Mucosa of stomach (tissue), 1 donor: Measurements from ENCODE around the gene ZRANB2.

ENCODE experiments used
- H3K27me3 ChIP-seq: one replicate; pipeline ENCODE4 v1.7.0; 2013; ENCODE audit warnings: mild to moderate bottlenecking, low read length; ENCODE audit not compliant: control insufficient read depth, insufficient read depth
- H3K36me3 ChIP-seq: one replicate; pipeline ENCODE4 v1.7.0; 2013; ENCODE audit warnings: low read length; ENCODE audit not compliant: control insufficient read depth, insufficient read depth
- H3K4me1 ChIP-seq: one replicate; pipeline ENCODE4 v1.7.0; 2013; ENCODE audit warnings: mild to moderate bottlenecking, low read length; ENCODE audit not compliant: control insufficient read depth, insufficient read depth
- H3K4me3 ChIP-seq: one replicate; pipeline ENCODE4 v1.7.0; 2013; ENCODE audit warnings: low read length
- H3K9ac ChIP-seq: one replicate; pipeline ENCODE4 v1.7.0; 2013; ENCODE audit warnings: mild to moderate bottlenecking, low read length, moderate library complexity
- H3K9me3 ChIP-seq: one replicate; pipeline ENCODE4 v1.7.0; 2013; ENCODE audit warnings: mild to moderate bottlenecking, low read length, moderate library complexity; ENCODE audit not compliant: control insufficient read depth
- donor health status: Pancreatic carcinoma.

ZRANB2 gene

GRCh38 chr1:71080739-71081696 lies at the start of gene ZRANB2:
ZRANB2 (minus strand) TSS chr1:71081035; CDS start chr1:71080995, 40 bp downstream.
- Histone ChIP-seq H3K27me3 (no peaks in the 10 kb centered on the region), H3K4me1 (peaks cover 13% of the 10 kb centered on the region), H3K9ac (peak within 1 kb of the TSS; percentile 97), H3K9me3 (no peaks in the 10 kb centered on the region), H3K36me3 (no peaks in the 10 kb centered on the region), H3K4me3 (peak within 1 kb of the TSS; percentile 97)

GRCh38 chr1:71128060-71128459 lies 47.2 kb upstream of the ZRANB2 start:
- no peaks in the 10 kb centered on the region for H3K36me3 ChIP-seq
- H3K4me3 ChIP-seq, result no peak overlapping the region
- peaks cover 4% of the 10 kb centered on the region for H3K9me3 ChIP-seq
- H3K4me1 ChIP-seq, result no peaks in the 10 kb centered on the region
- no peak overlapping the region for H3K9ac ChIP-seq
- no peaks in the 10 kb centered on the region for H3K27me3 ChIP-seq

GRCh38 chr1:71118086-71118485 lies 37.3 kb upstream of the ZRANB2 start:
- Histone ChIP-seq H3K4me3 (no peak overlapping the region), H3K9ac (no peak overlapping the region), H3K36me3 (no peaks in the 10 kb centered on the region), H3K27me3 (no peaks in the 10 kb centered on the region), H3K9me3 (no peaks in the 10 kb centered on the region), H3K4me1 (no peaks in the 10 kb centered on the region)

- Histone ChIP-seq H3K27me3 (no peaks in the 10 kb centered on the region), H3K9me3 (no peaks in the 10 kb centered on the region), H3K36me3 (no peaks in the 10 kb centered on the region), H3K4me3 (no peak overlapping the region), H3K9ac (no peak overlapping the region), H3K4me1 (no peaks in the 10 kb centered on the region)
Measured at GRCh38 chr1:71116729-71117128, 35.9 kb upstream of the ZRANB2 start.

GRCh38 chr1:71106658-71107322 lies 26.0 kb upstream of the ZRANB2 start:
- Histone ChIP-seq H3K27me3 (no peaks in the 10 kb centered on the region), H3K9ac (no peak overlapping the region), H3K36me3 (no peaks in the 10 kb centered on the region), H3K9me3 (no peaks in the 10 kb centered on the region), H3K4me1 (no peaks in the 10 kb centered on the region), H3K4me3 (no peak overlapping the region)

- H3K36me3 ChIP-seq, result no peaks in the 10 kb centered on the region
- no peaks in the 10 kb centered on the region for H3K27me3 ChIP-seq
- no peaks in the 10 kb centered on the region for H3K9me3 ChIP-seq
- no peak overlapping the region for H3K4me3 ChIP-seq
- H3K4me1 ChIP-seq, result no peaks in the 10 kb centered on the region
- H3K9ac ChIP-seq, result no peak overlapping the region
Measured at GRCh38 chr1:71104417-71104816, 23.6 kb upstream of the ZRANB2 start.

GRCh38 chr1:71101839-71102376 lies 21.1 kb upstream of the ZRANB2 start:
- H3K4me3 ChIP-seq, result no peak overlapping the region
- no peaks in the 10 kb centered on the region for H3K27me3 ChIP-seq
- H3K9me3 ChIP-seq, result no peaks in the 10 kb centered on the region
- no peak overlapping the region for H3K9ac ChIP-seq
- no peaks in the 10 kb centered on the region for H3K4me1 ChIP-seq
- no peaks in the 10 kb centered on the region for H3K36me3 ChIP-seq

GRCh38 chr1:71097428-71097827 lies 16.6 kb upstream of the ZRANB2 start:
- Histone ChIP-seq H3K4me1 (no peaks in the 10 kb centered on the region), H3K9me3 (no peaks in the 10 kb centered on the region), H3K36me3 (no peaks in the 10 kb centered on the region), H3K9ac (no peak overlapping the region), H3K4me3 (no peak overlapping the region), H3K27me3 (no peaks in the 10 kb centered on the region)

- Histone ChIP-seq H3K4me1 (no peaks in the 10 kb centered on the region), H3K9ac (no peak overlapping the region), H3K9me3 (no peaks in the 10 kb centered on the region), H3K36me3 (no peaks in the 10 kb centered on the region), H3K27me3 (no peaks in the 10 kb centered on the region), H3K4me3 (no peak overlapping the region)
Measured at GRCh38 chr1:71094913-71095312, 14.1 kb upstream of the ZRANB2 start.

- H3K36me3 ChIP-seq, result no peaks in the 10 kb centered on the region
- H3K9me3 ChIP-seq, result no peaks in the 10 kb centered on the region
- no peaks in the 10 kb centered on the region for H3K27me3 ChIP-seq
- no peak overlapping the region for H3K4me3 ChIP-seq
- H3K4me1 ChIP-seq, result no peaks in the 10 kb centered on the region
- H3K9ac ChIP-seq, result no peak overlapping the region
Measured at GRCh38 chr1:71093938-71094337, 13.1 kb upstream of the ZRANB2 start.

- H3K4me1 ChIP-seq, result no peaks in the 10 kb centered on the region
- H3K36me3 ChIP-seq, result no peaks in the 10 kb centered on the region
- no peaks in the 10 kb centered on the region for H3K27me3 ChIP-seq
- no peak overlapping the region for H3K4me3 ChIP-seq
- H3K9me3 ChIP-seq, result no peaks in the 10 kb centered on the region
- no peak overlapping the region for H3K9ac ChIP-seq
Measured at GRCh38 chr1:71089536-71090270, 8.9 kb upstream of the ZRANB2 start.
